Endothelial cell of umbilical vein (primary cell): ENCODE measurements around the gene UVSSA. TPM values are rescaled to one million over a fixed set of nuclear protein-coding genes. Genes with fewer than 3 reads are reported as not detected.

Experiments used
- BruUV-seq: library from RNA; stranded (reverse); fragments of 400-500 nt; replicated peaks from 2 replicates; lab custom pipeline; 2021; lab: Mats Ljungman, UMichigan
- CTCF ChIA-PET: fragments of 300-600, 350-600 bp; sonication (Branson Sonifier 250); formaldehyde crosslinking; loops from one replicate; lab custom pipeline; 2021; ENCODE audit warnings: antibody characterized with exemption, inconsistent platforms; lab: Charles Lee
- POLR2A ChIA-PET: fragments of 300-600, 350-600 bp; sonication (Branson Sonifier 250); formaldehyde crosslinking; loops from one replicate; lab custom pipeline; 2021; ENCODE audit warnings: antibody characterized with exemption, inconsistent platforms; lab: Charles Lee
- DNase-seq: peaks from one replicate; pipeline ENCODE4 v3.0.0-alpha.2; 2011; ENCODE audit warnings: low read depth, low spot score
- FAIRE-seq: peaks from 2 replicates; lab custom pipeline; 2011; peaks lifted over from hg19 to GRCh38; lab: Jason Lieb, UNC
- H2AFZ ChIP-seq: 2 replicates; pipeline ENCODE4 v1.6.0; 2012; ENCODE audit warnings: low read depth, low read length, control low read depth, inconsistent platforms
- H3K27ac ChIP-seq: 2 replicates; pipeline ENCODE4 v1.5.1; 2011; ENCODE audit warnings: low read depth, mild to moderate bottlenecking, control low read depth, low read length, moderate library complexity; ENCODE audit not compliant: insufficient read depth
- H3K27me3 ChIP-seq, 2 experiments: 2 replicates each; pipeline versions ENCODE4 v1.6.0 to v1.6.1; 2011; ENCODE audit warnings: low read length in 2 of 2, mixed read lengths in 1 of 2; ENCODE audit not compliant: control insufficient read depth in 2 of 2, insufficient read depth in 2 of 2
- H3K36me3 ChIP-seq, 2 experiments: 2 replicates in 1 of 2; 3 replicates in 1 of 2; pipeline ENCODE4 v1.5.1; 2011; ENCODE audit warnings: low read length in 2 of 2, mild to moderate bottlenecking in 1 of 2, moderate library complexity in 1 of 2; ENCODE audit not compliant: control insufficient read depth in 2 of 2, insufficient read depth in 2 of 2; ENCODE audit errors: extremely low read depth in 1 of 2
- H3K4me1 ChIP-seq: 3 replicates; pipeline ENCODE4 v1.5.1; 2011; ENCODE audit warnings: mild to moderate bottlenecking, low read length; ENCODE audit not compliant: control insufficient read depth, insufficient read depth; ENCODE audit errors: extremely low read depth
- H3K4me2 ChIP-seq: 2 replicates; pipeline ENCODE4 v1.6.1; 2011; ENCODE audit warnings: low read length, control low read depth, mixed read lengths; ENCODE audit not compliant: insufficient read depth
- H3K4me3 ChIP-seq, 3 experiments: fragments of 200-600 bp in 1 of 3; sonication (generic), shearing (Covaris generic) in 1 of 3; replicated peaks in 1 of 3; 2 replicates each; pipeline ENCODE4 v1.5.1; 2011 to 2016; ENCODE audit warnings: control low read depth in 3 of 3, low read length in 3 of 3, mild to moderate bottlenecking in 2 of 3, inconsistent platforms in 1 of 3, low read depth in 1 of 3, moderate library complexity in 1 of 3; ENCODE audit not compliant: insufficient read depth in 1 of 3
- H3K79me2 ChIP-seq: 2 replicates; pipeline ENCODE4 v1.6.0; 2012; ENCODE audit warnings: low read length, inconsistent platforms; ENCODE audit not compliant: control insufficient read depth, insufficient read depth
- H3K9ac ChIP-seq: replicated peaks from 2 replicates; pipeline ENCODE3; 2011; ENCODE audit warnings: low read length, control low read depth; ENCODE audit not compliant: insufficient read depth; ENCODE audit errors: extremely low read depth
- H3K9me1 ChIP-seq: replicated peaks from 3 replicates; pipeline ENCODE4 v1.6.0; 2011; ENCODE audit warnings: mild to moderate bottlenecking, low read length; ENCODE audit not compliant: control insufficient read depth, insufficient read depth; ENCODE audit errors: extremely low read depth
- H3K9me3 ChIP-seq: replicated peaks from 2 replicates; pipeline ENCODE4 v1.5.1; 2012; ENCODE audit warnings: low read length, inconsistent platforms; ENCODE audit not compliant: control insufficient read depth, insufficient read depth
- H4K20me1 ChIP-seq: replicated peaks from 2 replicates; pipeline ENCODE3; 2011; ENCODE audit warnings: mild to moderate bottlenecking, low read length; ENCODE audit not compliant: control insufficient read depth, insufficient read depth; ENCODE audit errors: extremely low read depth
- CTCF ChIP-seq, 2 donors: IDR thresholded peaks; 1 replicate in 1 of 2; 2 replicates in 1 of 2; pipeline ENCODE4 v1.5.1; 2011; ENCODE audit warnings: low read length in 2 of 2, mild to moderate bottlenecking in 2 of 2, moderate library complexity in 2 of 2, control low read depth in 1 of 2, inconsistent platforms in 1 of 2, low read depth in 1 of 2; ENCODE audit not compliant: insufficient read depth in 1 of 2; ENCODE audit errors: extremely low read depth in 1 of 2
- EZH2 ChIP-seq: IDR thresholded peaks from 2 replicates; pipeline ENCODE4 v1.6.1; 2012; ENCODE audit warnings: borderline replicate concordance, low read depth, mild to moderate bottlenecking, moderate library complexity, low read length, inconsistent platforms; ENCODE audit not compliant: severe bottlenecking
- GATA2 ChIP-seq: IDR thresholded peaks from 2 replicates; pipeline ENCODE4 v1.7.0; 2011; ENCODE audit warnings: low read depth, mild to moderate bottlenecking, moderate library complexity, mixed read lengths, low read length; ENCODE audit not compliant: insufficient read length, insufficient read depth
- MAX ChIP-seq: IDR thresholded peaks from 2 replicates; pipeline ENCODE4 v1.6.1; 2011; ENCODE audit not compliant: insufficient read depth, insufficient read length
- MYC ChIP-seq: IDR thresholded peaks from one replicate; pipeline ENCODE4 v1.6.1; 2011; ENCODE audit warnings: mild to moderate bottlenecking, low read depth, low read length
- POLR2A ChIP-seq: IDR thresholded peaks from 2 replicates; pipeline ENCODE4 v1.6.1; 2012; ENCODE audit warnings: low read depth, mild to moderate bottlenecking, control low read depth, low read length
- POLR2AphosphoS5 ChIP-seq: IDR thresholded peaks from 2 replicates; pipeline ENCODE4 v1.6.1; 2012; ENCODE audit warnings: low read depth, mild to moderate bottlenecking, control low read depth, low read length, moderate library complexity; ENCODE audit not compliant: insufficient read depth
- dilution Hi-C: fragments of 300-500 bp; cut with MboI; formaldehyde crosslinking; loops from one replicate; pipeline ENCODE4 v1.15.0; 2019; ENCODE audit warnings: low sequenced_read_pairs; ENCODE audit not compliant: extremely low pct_ligation_motif_present
- intact Hi-C: fragments of 100-400 bp; cut with micrococcal nuclease; formaldehyde crosslinking; loops from one replicate; pipeline ENCODE4 v1.10.0; 2022
- polyA plus RNA-seq, 4 experiments: library from polyadenylated mRNA; depleted of rRNA in 3 of 4; stranded (reverse) in 3 of 4; unstranded in 1 of 4; fragments of >200 nt; gene quantifications; 2 replicates each; pipeline versions ENCODE4 v1.2.1 to v1.2.3, GENCODE V29; 2011 to 2012; ENCODE audit warnings: missing spikeins in 1 of 4
- total RNA-seq: library from RNA; stranded (reverse); gene quantifications from 2 replicates; pipeline ENCODE4 v1.2.3, GENCODE V29; 2021

UVSSA gene
- total and polyA plus RNA-seq, 2 donors (not counting 3 experiments of a cell fraction or from before 2014, with no cell fraction given), result 7.1 to 14.9 TPM

GRCh38 chr4:1305261-1305711 is 41.7 kb upstream of the UVSSA start:
- ChIA-PET POLR2A (no interaction called here), CTCF (no interaction called here)
- no peak for FAIRE-seq
- no peak overlapping the region for H2AFZ ChIP-seq
- H3K9ac ChIP-seq, result no peak overlapping the region
- intact Hi-C loops, result loop anchor here (5.0 kb wide), 1 partner anchor 68 kb away; no protein-coding TSS in a partner anchor
- peaks cover 2% of the 10 kb centered on the region for H4K20me1 ChIP-seq
- H3K27me3 ChIP-seq, result no peaks in the 10 kb centered on the region
- H3K9me3 ChIP-seq, result no peaks in the 10 kb centered on the region
- peaks cover 11% of the 10 kb centered on the region for H3K4me1 ChIP-seq
- no TSS peak for BruUV-seq
- H3K27ac ChIP-seq, result no peak overlapping the region
- dilution Hi-C loops, result no loop called here
- no peak overlapping the region for H3K4me3 ChIP-seq
- peaks cover 81% of the 10 kb centered on the region for H3K79me2 ChIP-seq
- H3K9me1 ChIP-seq, result no peaks in the 10 kb centered on the region
- peaks cover 3 to 13% of the 10 kb centered on the region in 2 experiments for H3K36me3 ChIP-seq
- no peak overlapping the region for H3K4me2 ChIP-seq
- no peak for DNase-seq
- no peak for TF ChIP-seq GATA2

GRCh38 chr4:1305781-1306455 is 41.1 kb upstream of the UVSSA start:
- TF ChIP-seq POLR2AphosphoS5 (no peak), MAX (no peak), EZH2 (no peak), MYC (no peak), CTCF (IDR thresholded peaks at IDR 0.05; ENCODE audit: extremely low read depth in 1 of 2, insufficient read depth in 1 of 2, low read depth in 1 of 2, low read length in 2 of 2) (no peak), POLR2A (no peak)
- Histone ChIP-seq H2AFZ (no peak overlapping the region), H3K4me3 (no peak overlapping the region), H3K9ac (no peak overlapping the region), H3K4me2 (no peak overlapping the region), H3K9me3 (no peaks in the 10 kb centered on the region), H4K20me1 (no peaks in the 10 kb centered on the region), H3K9me1 (no peaks in the 10 kb centered on the region), H3K79me2 (peaks cover 81% of the 10 kb centered on the region), H3K27ac (no peak overlapping the region), H3K27me3 (no peaks in the 10 kb centered on the region), H3K4me1 (peaks cover 11% of the 10 kb centered on the region), H3K36me3 (peaks cover 3 to 7% of the 10 kb centered on the region in 2 experiments)
- BruUV-seq, result no TSS peak
- intact Hi-C loops (loop anchor here (5.0 kb wide), 1 partner anchor 69 kb away; no protein-coding TSS in a partner anchor), dilution Hi-C loops (no loop called here)
- ChIA-PET POLR2A (no interaction called here), CTCF (no interaction called here)
- DNase-seq (no peak), FAIRE-seq (no peak)
